GM18526 (cell line): ENCODE results near the gene PYY.

Experiments used
- POLR2A ChIP-seq: IDR thresholded peaks from 3 replicates; pipeline ENCODE4 v1.6.1; 2011; ENCODE audit not compliant: insufficient read length; ENCODE audit errors: extremely low read depth

Gene PYY

DNA sequence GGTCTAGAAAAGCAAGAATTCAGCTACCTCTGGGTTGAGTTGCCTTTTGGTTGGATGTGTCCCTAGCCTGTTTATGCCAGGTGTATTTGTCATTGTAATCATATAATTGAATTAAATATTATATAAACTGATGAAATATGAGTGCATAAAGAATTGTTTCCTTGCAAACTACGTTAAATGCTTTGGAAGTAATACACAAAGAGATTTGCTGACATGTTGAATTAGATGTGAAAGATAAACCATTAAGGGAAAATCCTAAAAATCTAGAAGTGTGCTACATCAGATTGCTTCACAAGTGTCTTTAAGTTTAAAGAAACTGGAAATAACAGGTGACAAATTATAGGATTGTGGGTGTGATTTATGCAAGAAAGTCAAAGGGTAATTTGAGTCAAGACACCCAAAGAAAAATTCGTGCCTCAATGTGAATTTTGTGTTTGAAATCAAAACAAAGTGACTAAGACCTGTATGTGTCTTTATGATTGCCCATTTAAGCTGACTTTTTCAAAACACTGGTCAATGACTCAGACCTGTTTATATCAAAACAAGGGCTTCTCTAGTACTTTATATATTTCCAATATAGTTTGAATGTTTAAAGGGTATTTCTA is 5.1 kb upstream of the PYY start:
- no peak for TF ChIP-seq POLR2A

- TF ChIP-seq POLR2A, result no peak
These were observed 2.5 kb upstream of the PYY start for GRCh38 chr17:43956222-43956621.

DNA sequence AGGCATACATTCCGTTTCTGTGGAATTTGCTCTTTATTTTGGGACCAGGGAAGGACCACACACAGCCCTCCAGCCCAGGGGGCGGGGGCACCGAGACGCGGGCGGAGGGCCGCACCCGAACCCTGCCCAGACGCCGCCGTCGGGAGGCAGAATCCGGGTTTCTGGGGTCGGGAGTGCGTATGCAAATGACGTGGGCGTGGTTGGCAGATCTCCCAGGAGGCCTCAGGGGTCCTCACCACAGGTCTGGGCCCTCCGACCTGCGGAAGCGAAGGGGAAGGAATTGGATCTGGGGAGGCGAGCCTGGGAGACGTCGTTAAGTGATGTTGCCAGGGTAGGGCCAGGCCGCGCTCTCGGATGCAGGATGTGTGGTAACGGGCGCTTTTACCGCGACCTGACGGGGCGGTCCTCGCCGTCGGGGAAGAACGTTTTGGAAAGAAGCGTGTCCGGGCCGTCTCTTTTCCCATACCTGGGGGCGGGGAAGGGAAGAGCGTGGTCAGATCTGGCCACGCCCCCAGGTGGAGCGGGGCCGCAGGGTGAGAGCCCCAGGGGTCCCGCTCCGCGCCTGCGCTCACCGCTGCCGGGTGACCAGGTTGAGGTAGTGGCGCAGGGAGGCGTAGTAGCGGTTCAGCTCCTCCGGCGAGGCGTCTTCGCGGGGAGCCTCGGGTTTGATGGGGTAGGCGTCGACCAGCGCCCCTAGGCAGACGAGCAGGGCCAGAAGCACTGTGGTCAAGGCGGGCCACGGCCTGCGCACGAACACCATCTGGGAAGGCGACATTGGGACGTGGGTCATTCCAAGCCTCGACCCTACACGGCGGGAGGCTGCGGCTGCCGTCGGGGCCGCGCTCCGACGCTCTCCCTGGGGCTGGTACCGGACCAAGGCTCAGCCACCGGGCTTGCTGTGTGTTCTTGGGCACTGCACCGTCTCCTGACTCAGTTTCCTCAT is 745 bp downstream of the PYY start:
- TF ChIP-seq POLR2A, result no peak

- TF ChIP-seq POLR2A, result no peak
These were observed 1.4 kb downstream of the PYY start for GRCh38 chr17:43952351-43952723.

- no peak for TF ChIP-seq POLR2A
These were observed 2.0 kb downstream of the PYY start for GRCh38 chr17:43951750-43952149.

DNA sequence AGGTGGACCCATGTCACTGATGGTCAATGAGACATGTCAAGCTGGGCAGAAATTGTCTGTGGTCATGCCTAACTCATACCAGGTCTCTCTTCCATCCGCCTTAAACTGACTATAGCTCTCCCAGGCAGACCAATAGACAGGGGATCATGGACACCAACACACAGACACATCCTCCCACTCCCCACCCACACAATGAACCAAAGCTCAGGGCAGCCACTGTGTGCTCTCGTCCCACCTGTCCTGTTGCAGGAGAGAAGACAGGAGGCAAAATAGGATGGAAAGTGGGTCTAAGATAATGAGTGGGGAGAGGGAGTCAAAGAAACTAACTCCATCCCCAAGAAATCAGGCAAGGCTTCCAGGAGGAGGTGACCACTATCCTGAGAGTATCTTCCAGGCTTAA is 3.2 kb downstream of the PYY start:
- no peak for TF ChIP-seq POLR2A

DNA sequence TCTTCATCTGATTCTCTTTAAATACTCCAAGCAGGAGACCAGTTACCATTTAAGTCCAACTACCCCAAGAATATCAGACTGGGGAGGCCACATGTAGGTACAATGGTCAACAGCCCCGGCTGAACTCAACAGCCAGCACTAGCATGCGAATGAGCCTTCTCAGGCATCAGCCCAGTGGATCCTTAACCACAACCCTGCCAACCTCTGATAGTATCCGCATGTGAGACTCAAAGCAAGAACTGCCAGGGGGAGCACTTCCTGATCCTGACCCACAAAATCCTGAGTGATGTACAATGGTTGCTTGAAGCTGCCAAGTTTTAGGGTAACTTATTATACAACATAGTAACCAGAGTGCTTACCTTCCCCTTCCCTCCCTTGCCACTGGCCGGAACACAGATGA is 4.0 kb downstream of the PYY start:
- TF ChIP-seq POLR2A, result no peak

GRCh38 chr17:43946781-43947180 is 7.0 kb downstream of the PYY start:
- no peak for TF ChIP-seq POLR2A

DNA sequence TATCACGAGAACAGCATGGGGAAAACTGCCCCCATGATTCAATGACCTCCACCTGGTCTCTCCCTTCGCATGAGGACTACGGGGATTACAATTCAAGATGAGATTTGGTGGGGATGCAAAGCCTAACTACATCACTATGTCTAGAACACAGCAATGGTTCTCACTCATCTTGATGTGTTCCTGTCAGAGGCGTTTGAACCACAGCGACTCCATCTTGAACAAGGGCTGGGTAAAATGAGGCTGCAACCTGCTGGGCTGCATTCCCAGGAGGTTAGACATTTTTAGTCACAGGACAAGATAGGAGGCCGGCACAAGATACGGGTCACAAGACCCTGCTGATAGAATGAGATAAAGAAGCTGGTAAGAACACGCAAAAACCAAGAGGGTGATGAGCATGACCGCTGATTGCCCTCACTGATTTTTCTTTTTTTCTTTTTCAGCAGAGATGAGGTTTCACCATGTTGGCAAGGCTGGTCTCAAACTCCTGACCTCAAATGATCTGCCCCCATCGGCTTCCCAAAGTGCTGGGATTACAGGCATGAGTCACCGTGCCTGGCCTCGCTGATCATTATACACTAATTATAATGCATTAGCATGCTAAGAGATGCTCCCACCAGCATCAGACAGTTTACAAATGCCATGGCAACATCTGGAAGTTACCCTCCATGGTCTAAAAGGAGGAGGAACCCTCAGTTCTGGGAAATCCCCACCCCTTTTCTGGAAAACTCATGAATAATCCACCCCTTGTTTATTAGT is 8.5 kb downstream of the PYY start:
- TF ChIP-seq POLR2A, result no peak

DNA sequence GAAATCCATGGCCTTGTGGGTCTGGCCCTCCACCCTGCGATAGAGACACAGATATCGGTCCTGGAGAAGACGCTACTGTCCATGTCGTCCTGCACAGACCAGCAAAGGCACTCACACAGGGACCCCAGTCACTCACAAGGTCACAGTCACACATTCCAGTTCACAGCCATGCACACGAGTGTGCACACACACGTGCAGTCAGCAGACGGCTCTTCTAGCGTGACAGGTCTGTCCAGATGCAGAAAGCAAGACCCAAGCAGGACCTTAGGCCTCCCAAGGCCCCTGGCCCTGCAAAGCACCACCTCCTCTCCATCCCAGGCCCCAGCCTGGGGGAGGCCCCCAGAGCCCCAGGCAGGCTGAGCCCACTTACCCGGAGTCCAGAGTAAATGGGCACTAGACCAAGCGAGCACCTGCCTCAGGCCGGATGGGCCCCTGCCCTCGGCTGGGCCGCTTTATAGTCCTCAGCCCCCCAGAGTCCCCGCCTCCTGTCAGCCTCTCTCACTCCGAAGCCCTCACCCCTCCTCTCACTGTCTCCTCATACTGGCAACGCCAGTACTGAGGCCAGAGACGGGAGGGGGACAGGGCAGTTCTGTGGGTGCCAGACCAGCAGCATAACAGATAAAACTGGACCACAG is 11.6 kb downstream of the PYY start, which contains the start of gene PPY:
TSS of gene PPY (minus strand) at position 426 of the 635 bp plus-strand sequence. CDS start 822 bp downstream, outside the sequence.
- no peak for TF ChIP-seq POLR2A

GRCh38 chr17:43940630-43941029 is 13.1 kb downstream of the PYY start:
- no peak for TF ChIP-seq POLR2A

DNA sequence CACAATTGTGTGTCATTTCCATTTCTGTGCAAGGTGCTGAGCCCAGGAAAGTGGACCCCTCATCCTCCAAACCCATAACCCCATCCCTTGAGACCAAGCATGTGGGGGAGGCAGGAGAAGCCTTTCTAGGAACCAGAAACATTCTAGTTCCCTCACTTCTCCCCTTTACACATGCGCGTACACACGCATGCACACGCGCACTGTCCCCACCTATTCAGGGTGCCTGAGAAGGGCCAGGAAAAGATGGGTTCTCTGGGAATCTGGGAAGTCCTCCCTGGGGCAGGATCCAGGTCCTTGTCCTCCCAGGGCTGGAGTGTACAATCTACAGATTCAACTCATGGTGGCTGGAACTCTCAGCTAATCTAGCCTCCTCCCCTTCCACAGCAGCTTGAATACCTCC is 13.9 kb downstream of the PYY start:
- TF ChIP-seq POLR2A, result no peak

DNA sequence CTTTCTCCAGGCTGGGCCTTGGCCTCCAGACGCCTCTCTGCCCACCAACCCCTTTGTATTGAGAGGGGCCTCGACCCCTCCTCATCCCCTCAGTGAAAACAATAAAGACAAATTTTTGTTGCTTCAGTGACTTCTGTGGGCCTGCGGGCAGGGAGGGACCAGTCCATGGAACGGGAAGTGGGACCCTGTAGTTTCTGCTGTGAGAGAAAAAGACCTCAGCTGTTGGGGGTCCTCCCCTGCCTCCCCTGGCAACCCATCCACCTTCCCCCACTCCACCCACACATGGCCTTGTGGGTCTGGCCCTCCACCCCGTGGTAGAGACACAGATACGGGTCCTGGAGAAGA is 14.9 kb downstream of the PYY start:
- no peak for TF ChIP-seq POLR2A

- TF ChIP-seq POLR2A, result no peak
These were observed 17.3 kb downstream of the PYY start for GRCh38 chr17:43936434-43936833.

- no peak for TF ChIP-seq POLR2A
These were observed 17.8 kb downstream of the PYY start for GRCh38 chr17:43935926-43936261.
